Measurements from ENCODE around the gene NECAB3.

NECAB3 gene

DNA sequence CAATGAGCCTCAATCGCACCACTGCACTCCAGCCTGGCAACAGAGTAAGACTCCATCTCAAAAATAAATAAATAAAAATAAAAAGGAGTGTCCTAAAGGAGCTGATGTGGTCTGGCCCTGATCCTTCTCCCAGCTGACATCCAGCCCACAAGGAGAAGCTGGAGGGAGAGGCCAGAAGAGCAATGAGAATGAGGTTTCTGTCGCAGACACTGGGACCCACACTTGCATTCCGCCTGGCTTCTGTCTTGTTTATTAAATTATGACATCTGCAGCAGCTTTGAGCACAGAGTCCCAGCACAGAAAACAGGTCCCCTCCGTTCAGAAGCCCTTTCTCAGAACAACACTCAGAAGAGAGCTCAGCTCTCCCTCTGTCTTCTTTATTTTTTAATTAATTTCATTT lies 22.2 kb upstream of the NECAB3 start:
- DNase-seq, result no peak

DNA sequence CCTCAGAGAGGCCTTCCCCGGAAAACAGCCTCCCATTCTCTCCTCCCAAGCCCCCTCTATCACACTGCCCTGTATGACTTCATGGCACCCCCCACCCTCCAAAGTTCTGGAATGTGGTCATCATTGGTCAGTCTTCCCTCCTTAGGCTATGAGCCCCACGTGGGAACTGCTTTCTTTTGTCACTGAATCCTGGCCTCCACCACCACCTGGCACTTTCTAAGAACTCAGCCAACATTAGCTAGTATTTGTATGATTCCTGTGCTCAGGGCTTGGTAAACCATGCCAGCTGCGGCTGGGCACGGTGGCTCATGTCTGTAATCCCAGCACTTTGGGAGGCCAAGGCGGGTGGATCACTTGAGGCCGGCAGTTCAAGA lies 20.4 kb upstream of the NECAB3 start:
- DNase-seq, result no peak

DNA sequence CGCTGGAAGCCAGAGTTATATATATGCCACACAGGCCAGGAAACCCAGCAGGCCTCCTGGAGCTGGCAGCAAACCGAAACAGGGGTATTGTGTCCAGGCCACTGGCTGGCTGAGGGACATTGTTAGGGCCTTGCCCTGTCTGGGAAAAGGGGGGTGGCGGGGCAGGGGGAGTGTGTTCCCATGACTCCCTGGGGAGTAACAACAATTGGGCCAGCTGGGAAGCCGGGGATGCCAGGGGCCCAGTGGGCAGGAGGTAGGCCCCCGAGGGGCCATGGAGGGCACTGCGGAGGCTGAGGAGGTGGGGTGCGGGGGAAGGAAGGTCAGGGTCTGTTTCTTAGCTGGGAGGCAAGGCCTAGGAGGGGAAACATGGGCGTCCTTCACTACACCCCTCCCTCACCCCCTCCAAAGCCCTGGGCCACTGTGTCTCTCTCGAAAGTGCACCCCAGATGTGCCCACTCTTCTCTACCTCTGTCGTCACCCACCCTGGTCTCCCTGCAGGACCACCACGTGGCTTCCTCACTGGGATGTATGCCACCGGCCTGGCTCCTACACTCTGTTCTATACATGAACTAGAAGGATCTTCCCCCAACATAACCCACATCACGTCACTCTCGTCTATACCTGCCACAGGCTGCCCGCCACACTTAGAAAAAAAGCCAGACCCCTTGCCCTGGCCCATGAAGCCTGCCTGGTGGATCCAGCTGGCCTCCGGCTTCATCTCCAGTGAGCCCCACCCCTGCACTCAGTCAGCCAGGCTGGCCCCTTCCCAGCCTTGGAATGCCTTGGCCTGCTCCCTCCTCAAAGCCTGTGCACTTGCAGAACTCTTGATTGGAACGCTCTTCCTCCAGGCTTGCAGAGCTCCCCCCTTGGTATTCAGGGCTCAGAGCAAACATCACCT lies 19.8 kb upstream of the NECAB3 start:
- DNase-seq, result no peak

GRCh38 chr20:33693289-33693688 lies 19.1 kb upstream of the NECAB3 start:
- no peak for DNase-seq

GRCh38 chr20:33689973-33690372 lies 15.7 kb upstream of the NECAB3 start:
- DNase-seq, result peak; percentile 54

GRCh38 chr20:33689493-33689892 lies 15.3 kb upstream of the NECAB3 start:
- no peak for DNase-seq

GRCh38 chr20:33688938-33689424 lies 14.8 kb upstream of the NECAB3 start:
- no peak for DNase-seq

GRCh38 chr20:33687993-33688937 lies 14.0 kb upstream of the NECAB3 start:
- no peak for DNase-seq

GRCh38 chr20:33687370-33687915 lies 13.2 kb upstream of the NECAB3 start:
- peak; percentile 78 for DNase-seq

- DNase-seq, result no peak
Observed at GRCh38 chr20:33686984-33687366, 12.7 kb upstream of the NECAB3 start.

DNA sequence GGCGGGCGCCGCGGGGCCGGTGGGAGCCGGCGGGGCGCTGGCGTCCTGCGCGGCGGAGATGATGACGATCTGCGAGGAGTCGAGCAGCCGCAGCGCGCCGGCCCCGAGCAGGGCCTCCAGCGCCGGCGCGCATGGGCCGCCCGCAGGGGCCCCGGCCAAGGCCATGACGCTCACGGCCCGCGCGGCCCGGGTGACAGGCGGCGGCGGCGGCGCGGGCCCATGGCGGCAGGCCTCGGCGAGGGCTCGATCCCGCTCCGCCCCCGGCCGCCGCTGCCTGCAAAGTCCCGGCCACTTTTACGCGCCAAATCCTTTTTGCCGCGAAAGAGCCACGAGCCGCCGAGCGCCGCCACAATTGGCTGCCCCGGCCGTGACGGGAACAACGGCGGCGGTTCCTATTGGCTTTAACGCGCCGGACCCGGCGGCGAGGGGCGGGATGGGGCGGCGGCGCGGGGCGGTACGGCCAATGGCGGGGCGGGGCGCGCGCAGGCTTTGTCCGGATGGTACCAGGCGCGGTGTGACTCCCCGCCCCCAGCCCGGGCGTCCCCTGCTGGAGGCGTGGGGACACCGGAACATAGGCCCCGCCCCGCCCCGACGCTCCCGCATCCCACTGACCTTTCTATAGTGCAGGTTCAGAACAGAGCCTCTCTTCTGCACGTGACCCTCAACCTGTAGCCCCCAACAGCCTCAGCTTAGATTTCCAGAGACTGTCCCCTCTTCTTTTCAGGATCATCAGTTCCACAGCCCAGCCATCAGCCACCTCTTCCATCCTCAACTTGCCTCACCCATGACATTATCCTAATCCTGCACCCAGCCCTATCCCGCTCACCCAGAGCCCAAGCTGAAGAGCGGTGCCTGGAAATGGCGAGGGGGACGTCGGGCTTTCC lies 12.1 kb upstream of the NECAB3 start, which contains the start of gene E2F1:
E2F1 (minus strand) TSS at position 286 of the 884 bp plus-strand sequence; CDS start at position 165, 121 bp downstream.
- peak; percentile 97 for DNase-seq

DNA sequence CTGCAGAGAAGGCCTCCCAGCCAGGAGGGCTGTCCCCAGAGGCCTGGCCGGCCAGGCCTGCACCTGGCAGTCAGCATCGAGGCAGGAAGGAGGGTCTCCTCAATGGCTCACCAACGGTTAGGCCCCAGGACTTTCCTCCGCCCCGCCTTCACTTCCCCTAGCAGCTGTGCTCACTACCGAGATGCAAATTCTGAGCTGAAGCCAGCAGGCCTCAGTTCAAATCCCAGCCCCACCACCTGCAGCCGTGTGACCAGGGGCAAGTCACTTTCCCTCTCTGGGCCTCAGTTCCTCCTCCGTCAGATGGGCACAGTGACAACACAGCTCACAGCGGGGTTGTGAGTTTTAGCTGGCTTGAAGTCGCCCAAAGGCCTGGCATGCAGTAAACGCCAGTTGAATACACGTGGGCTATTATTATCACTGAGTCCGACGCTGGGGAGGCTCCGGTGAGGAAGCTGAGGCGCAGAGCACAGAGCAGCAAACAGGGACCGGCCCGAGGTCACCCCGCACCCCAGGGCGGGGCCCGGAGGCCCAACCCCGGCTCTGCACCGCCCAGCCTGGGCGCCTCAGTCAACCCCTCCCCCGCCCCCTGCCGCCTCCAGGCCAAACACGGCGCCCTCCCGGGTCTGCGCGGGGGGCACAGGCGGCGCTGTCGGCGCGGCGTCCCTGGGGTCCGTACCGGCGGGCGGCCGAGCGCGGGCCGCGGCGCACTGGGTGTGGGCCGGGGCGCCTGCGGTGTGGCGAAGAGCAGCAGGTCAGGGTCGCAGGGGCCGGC lies 11.3 kb upstream of the NECAB3 start:
- peak; percentile 43 for DNase-seq

DNA sequence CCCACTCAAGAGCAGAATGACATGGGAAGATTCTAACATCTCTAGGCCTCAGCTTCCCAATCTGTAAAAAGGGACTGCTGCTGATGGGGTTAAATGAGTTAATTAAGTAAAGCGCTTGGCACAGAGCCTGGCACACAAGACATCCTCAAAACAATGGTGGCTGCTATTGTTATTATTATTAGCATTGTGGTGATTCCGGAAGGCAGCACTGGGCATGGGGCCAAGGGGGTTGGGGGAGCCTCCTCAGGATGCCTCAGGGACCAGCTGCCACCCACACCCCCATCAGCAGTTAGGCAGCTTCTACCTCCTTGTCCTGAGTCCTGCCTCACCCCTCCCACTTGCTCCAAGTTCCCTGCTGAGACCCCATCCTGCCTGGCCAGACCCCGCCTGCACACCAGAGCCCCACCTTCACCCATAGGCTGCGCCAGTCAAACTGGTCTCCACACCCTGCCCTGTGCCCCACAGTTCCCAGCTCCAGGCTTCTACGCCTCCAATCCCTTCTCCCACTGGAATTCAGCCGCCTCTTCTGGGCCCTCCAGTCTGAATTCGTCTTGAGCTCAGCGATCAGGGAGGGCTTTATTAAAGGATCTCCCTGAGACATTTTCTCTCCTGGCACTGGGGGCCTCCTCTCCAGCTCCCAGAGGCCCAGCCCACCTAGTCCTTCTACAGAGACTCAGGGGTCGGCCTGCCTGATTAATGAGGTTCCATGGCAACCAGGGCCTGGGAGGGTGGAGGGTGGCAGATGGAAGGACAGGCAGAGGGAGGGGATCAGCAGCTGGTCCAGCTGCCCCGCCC lies 10.5 kb upstream of the NECAB3 start:
- DNase-seq, result no peak

GRCh38 chr20:33681728-33682353 lies 7.6 kb upstream of the NECAB3 start:
- no peak for DNase-seq

DNA sequence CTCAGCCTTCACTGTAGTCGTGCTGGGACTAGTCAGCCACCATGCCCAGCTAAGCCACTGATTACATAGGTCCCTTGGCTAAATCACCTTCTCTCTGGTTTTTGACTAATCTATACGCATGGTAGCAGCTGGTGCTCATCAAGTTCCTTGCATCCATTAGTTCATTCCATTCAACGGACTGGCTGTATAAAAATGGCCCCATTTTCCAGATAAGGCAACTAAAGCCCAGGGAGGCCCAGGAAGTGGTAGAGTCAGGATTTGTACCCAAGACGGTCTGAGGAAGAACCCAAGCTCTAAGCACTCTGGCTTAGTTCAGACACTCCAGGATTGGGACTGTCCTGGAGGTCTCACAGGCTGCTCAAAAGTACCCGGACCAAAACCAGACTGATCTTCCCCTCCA lies 7.1 kb upstream of the NECAB3 start:
- DNase-seq, result no peak

- DNase-seq, result no peak
Observed at GRCh38 chr20:33680686-33681085, 6.5 kb upstream of the NECAB3 start.

DNA sequence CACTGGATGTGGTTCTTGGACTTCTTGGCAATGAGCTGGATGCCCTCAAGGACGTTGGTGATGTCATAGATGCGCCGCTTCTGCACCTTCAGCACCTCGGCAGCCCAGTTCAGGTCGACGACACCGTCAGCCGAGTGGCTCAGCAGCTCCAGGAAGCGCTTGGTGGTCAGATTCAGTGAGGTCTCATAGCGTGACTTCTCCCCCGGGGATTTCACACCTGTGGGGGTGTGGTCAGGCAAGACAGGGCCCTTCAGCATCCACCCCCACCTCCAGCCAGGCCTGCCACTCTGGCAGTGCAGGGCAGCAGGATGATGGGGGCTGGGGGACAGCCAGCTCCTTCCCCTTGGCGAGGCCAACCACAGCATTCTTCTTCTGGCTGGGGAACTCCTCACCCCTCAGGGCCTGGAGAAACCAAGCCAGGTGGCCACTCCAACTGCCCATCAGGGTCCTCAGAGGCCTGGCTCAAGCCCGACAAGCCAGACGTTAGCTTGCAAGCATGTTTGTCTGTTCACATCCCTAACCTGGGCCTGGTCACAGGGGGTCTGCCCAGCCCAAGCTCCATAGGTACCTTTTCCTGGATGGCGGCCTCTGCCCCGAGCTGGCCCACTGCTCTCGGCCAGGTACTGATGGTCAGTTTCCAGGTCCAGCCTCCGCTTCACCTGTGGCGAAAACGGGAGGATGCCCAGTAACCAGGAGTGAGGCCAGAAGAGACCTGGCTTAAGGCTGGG lies 5.7 kb upstream of the NECAB3 start:
- no peak for DNase-seq

- DNase-seq, result no peak
Observed at GRCh38 chr20:33677991-33678702, 3.9 kb upstream of the NECAB3 start.

Measured in suppressor macrophage treated with lipopolysaccharide for 4 hours (primary cell).